Pancreas (tissue), 10 donors: ENCODE measurements around the gene TFPT. TPM values are rescaled to one million over a fixed set of nuclear protein-coding genes. Genes with fewer than 3 reads are reported as not detected.

ENCODE experiments used
- ATAC-seq, 4 donors: fragments of 200-7000 bp; cut with Tn5 transposase; one replicate each; pipeline versions ENCODE4 v1.8.0 to v1.9.1; 2020; ENCODE audit warnings: mild to moderate bottlenecking in 4 of 4, moderate library complexity in 4 of 4
- DNase-seq, 6 donors: peaks; one replicate each; pipeline ENCODE4 v3.0.0-alpha.2; 2020
- FAIRE-seq: peaks from 2 replicates; lab custom pipeline; 2012; peaks lifted over from hg19 to GRCh38; lab: Jason Lieb, UNC
- H3K27ac ChIP-seq, 4 donors: fragments of 200-600 bp; sonication (generic); 1 replicate in 3 of 4; 2 replicates in 1 of 4; pipeline versions ENCODE4 v1.5.0 to v1.8.0; 2020
- H3K27me3 ChIP-seq, 4 donors: fragments of 200-600 bp; one replicate each; pipeline ENCODE4 v1.8.0; 2021
- H3K36me3 ChIP-seq, 3 donors: fragments of 200-600 bp; sonication (generic) in 1 of 3; one replicate each; pipeline versions ENCODE4 v1.5.0 to v1.8.0; 2020 to 2021
- H3K4me1 ChIP-seq, 3 donors: fragments of 200-600 bp; one replicate each; pipeline ENCODE4 v1.8.0; 2021
- H3K4me3 ChIP-seq, 4 donors: fragments of 200-600 bp; sonication (generic) in 2 of 4; one replicate each; pipeline versions ENCODE4 v1.5.0 to v1.8.0; 2020 to 2021
- H3K9me3 ChIP-seq, 4 donors: fragments of 200-600 bp; one replicate each; pipeline ENCODE4 v1.8.0; 2021
- whole genome bisulfite sequencing, 2 donors: extraction: QIAGEN DNeasy Blood & Tissue Kit; methylation state at CpG; one replicate each; pipeline ENCODE4 v1.1.7; 2013; 5-methylcytosine and 5-hydroxymethylcytosine counted together
- intact Hi-C, 3 donors: fragments of 100-400 bp; cut with DNase I; formaldehyde crosslinking; loops; one replicate each; pipeline versions ENCODE4 v1.11.1 to v1.14.2; 2022
- polyA plus RNA-seq, 2 donors: library from polyadenylated mRNA; stranded (reverse); fragments of 200-250 nt; gene quantifications; one replicate each; pipeline ENCODE4 v1.2.3, GENCODE V29; 2013
- total RNA-seq, 6 donors: library from RNA; stranded (reverse); fragmentation: NEBNext Ultra II Directional in 4 of 6; extraction: Animal tissue kit (Norgen Biotek cat#: 25700) in 4 of 6; gene quantifications; one replicate each; pipeline versions ENCODE4 v1.2.1 to v1.2.4, GENCODE V29; 2021 to 2023
- TF ChIP-seq, protein P1 (sequence below), 4 donors: fragments of 200-600 bp; sonication (generic) in 3 of 4; IDR thresholded peaks; one replicate each; pipeline versions ENCODE4 v1.5.0 to v1.8.0; 2021; ENCODE audit warnings: antibody characterized with exemption in 4 of 4
- donor health status: healthy with polysubstance abuse.
- donor health status: DM: no; HTN: no; CAD: no; lungs with moderate emphysema.
- donor health status: DM: no; HTN: no; CAD: no.
- donor health status: control.
- donor health status: control.
- donor health status: Bipolar disorder and iron deficiency.
- donor health status: DM: yes; HTN: yes; CAD: no.
- donor health status: DM: no; HTN: no; CAD: no.
- donor health status: DM: no; HTN: no; CAD: no.
- donor health status: DM: yes; HTN: yes; CAD: no.

The TFPT gene
- total and polyA plus RNA-seq, 8 donors, result 3.8 to 16.6 (median 5.2) TPM

DNA sequence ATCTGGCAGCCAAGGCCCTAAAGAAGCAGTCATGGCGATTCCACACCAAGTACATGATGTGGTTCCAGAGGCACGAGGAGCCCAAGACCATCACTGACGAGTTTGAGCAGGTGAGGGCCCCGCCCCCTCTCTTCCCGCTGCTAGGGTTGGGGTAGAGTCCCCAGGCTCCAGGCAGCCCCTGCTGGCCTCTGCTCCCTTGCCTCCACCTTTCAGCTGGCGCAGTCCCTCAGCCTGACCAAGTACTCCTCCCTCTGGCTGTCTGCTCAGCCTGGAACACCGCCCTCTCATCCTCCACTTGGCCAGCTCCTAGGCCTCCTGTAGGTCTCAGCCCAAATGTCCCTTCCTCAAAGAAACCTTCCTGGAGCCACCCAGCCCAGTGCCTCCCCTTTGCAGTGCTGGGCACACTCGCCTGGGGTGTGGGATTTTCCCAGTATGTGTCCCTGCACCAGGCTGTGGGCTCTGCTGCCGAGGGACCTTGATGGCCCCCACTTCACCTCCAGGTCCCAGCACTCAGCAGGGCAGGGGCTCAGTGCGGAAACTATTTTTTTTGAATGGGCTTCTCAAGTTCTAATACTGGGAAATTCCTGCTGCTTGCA, 38.4 kb upstream of the TFPT start:
- H3K4me1 ChIP-seq, result peaks cover 0 to 4% (median 4%) of the 10 kb centered on the region in 3 donors
- intact Hi-C loops, result no loop called here
- H3K36me3 ChIP-seq, result peaks cover 8 to 71% (median 38%) of the 10 kb centered on the region in 3 donors
- DNase-seq, result peak in 1 of 6 donors; percentile 47
- TF ChIP-seq, protein P1, sequence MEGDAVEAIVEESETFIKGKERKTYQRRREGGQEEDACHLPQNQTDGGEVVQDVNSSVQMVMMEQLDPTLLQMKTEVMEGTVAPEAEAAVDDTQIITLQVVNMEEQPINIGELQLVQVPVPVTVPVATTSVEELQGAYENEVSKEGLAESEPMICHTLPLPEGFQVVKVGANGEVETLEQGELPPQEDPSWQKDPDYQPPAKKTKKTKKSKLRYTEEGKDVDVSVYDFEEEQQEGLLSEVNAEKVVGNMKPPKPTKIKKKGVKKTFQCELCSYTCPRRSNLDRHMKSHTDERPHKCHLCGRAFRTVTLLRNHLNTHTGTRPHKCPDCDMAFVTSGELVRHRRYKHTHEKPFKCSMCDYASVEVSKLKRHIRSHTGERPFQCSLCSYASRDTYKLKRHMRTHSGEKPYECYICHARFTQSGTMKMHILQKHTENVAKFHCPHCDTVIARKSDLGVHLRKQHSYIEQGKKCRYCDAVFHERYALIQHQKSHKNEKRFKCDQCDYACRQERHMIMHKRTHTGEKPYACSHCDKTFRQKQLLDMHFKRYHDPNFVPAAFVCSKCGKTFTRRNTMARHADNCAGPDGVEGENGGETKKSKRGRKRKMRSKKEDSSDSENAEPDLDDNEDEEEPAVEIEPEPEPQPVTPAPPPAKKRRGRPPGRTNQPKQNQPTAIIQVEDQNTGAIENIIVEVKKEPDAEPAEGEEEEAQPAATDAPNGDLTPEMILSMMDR (IDR thresholded peaks at IDR 0.05), result no peak
- H3K9me3 ChIP-seq, result no peaks in the 10 kb centered on the region
- H3K27me3 ChIP-seq, result no peaks in the 10 kb centered on the region
- no peak overlapping the region for H3K27ac ChIP-seq
- peak in 1 of 4 donors; percentile 11 for ATAC-seq
- no peak overlapping the region for H3K4me3 ChIP-seq
- no peak for FAIRE-seq
- WGBS, 2 donors, result 87 to 89% methylated on average over 10 of the region's 10 CpGs

DNA sequence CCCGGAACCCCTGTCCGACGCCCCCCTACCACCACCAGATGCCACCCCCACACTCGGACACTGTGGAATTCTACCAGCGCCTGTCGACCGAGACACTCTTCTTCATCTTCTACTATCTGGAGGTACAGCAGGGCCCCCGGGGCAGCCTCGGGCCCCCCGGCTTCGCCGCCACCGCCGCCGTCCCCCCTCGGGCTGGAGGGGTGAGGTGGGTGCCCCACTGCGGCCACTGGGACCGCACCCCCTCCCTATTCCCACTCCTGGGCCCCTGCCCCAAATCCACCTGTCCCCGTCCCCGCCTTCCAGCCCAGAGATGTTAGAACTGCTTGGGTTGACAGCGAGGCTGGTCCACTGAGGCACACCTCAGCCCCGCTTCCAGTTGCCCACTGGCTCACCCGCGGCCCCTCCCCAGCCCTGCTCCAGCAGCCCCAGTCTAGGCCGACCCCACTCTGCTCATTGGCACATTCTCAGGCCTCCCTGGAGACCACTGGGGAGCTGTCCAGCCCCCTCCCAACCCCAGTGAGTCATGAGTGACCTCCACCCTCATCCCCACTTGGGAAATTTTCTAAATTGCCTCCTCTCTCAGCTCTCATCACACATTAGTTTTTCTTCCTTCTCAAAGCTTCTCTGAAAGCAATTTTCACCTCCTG, 37.5 kb upstream of the TFPT start:
- TF ChIP-seq, protein P1 (IDR thresholded peaks at IDR 0.05), result no peak
- H3K36me3 ChIP-seq, result peaks cover 8 to 79% (median 46%) of the 10 kb centered on the region in 3 donors
- H3K4me3 ChIP-seq, result no peak overlapping the region
- no peaks in the 10 kb centered on the region for H3K27me3 ChIP-seq
- peak in 1 of 6 donors; percentile 41 for DNase-seq
- H3K9me3 ChIP-seq, result no peaks in the 10 kb centered on the region
- intact Hi-C loops, result no loop called here
- no peak for FAIRE-seq
- no peaks in the 10 kb centered on the region for H3K4me1 ChIP-seq
- peak in 2 of 4 donors; percentile 15 to 17 for ATAC-seq
- no peak overlapping the region for H3K27ac ChIP-seq
- 88 to 91% methylated on average over 24 to 25 of the region's 25 CpGs for WGBS, 2 donors

DNA sequence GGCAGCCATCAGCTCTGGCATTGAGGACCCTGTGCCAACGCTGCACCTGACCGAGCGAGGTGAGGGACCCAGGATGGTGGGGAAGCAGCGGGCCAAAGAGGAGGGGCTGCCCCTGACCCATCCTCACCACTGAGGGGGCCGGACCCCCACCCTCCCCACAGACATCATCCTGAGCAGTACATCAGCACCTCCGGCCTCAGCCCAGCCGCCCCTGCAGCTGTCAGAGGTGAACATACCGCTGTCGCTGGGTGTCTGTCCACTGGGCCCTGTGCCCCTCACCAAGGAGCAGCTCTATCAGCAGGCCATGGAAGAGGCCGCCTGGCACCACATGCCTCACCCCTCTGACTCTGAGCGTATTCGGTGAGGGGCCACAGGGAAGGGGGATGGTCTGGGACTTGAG, 36.8 kb upstream of the TFPT start:
- FAIRE-seq (no peak), ATAC-seq (no peak), DNase-seq (no peak)
- TF ChIP-seq, protein P1 (IDR thresholded peaks at IDR 0.05), result no peak
- no peaks in the 10 kb centered on the region for H3K27me3 ChIP-seq
- no peaks in the 10 kb centered on the region for H3K9me3 ChIP-seq
- 87 to 90% methylated on average over 12 of the region's 12 CpGs for WGBS, 2 donors
- no peak overlapping the region for H3K4me3 ChIP-seq
- peaks cover 8 to 78% (median 49%) of the 10 kb centered on the region in 3 donors for H3K36me3 ChIP-seq
- H3K4me1 ChIP-seq, result no peaks in the 10 kb centered on the region
- H3K27ac ChIP-seq, result no peak overlapping the region
- intact Hi-C loops, result no loop called here

DNA sequence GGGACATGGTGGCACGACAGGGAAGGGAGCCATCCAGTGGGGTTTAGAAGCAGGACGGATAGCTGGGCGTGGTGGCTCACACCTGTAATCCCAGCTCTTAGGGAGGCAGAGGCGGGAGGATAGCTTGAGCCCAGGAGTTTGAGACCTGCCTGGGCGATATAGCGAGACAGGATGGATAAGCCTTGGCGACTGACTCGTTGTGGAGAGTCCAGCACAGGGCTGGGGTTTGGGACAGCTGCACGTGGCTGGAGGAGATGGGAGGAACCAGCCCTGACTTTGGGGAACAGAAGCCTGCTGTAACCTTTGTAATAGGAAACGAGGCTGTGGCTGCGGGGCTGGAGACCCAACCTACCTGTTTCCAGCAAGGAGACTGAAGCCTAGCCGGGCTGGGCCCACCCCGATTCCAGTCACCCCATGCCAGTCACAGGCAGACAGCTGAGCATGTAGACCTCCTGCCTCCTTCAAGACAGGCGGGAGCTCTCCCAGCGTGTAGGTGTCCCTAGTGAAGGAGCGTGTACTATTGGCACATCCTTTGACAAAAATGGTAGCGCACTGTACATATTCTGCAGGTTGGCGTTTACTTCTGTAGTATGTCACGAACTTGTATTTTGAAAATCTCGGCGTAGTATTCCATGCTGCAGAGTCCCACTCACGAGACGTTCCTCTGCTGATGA, 36.0 kb upstream of the TFPT start:
- intact Hi-C loops, result no loop called here
- DNase-seq (no peak), ATAC-seq (no peak), FAIRE-seq (no peak)
- H3K27ac ChIP-seq, result no peak overlapping the region
- H3K4me3 ChIP-seq, result no peak overlapping the region
- no peaks in the 10 kb centered on the region for H3K4me1 ChIP-seq
- TF ChIP-seq, protein P1 (IDR thresholded peaks at IDR 0.05), result no peak
- peaks cover 7 to 78% (median 53%) of the 10 kb centered on the region in 3 donors for H3K36me3 ChIP-seq
- H3K27me3 ChIP-seq, result no peaks in the 10 kb centered on the region
- H3K9me3 ChIP-seq, result no peaks in the 10 kb centered on the region
- WGBS, 2 donors, result 83 to 86% methylated on average over 23 of the region's 23 CpGs
